Measurements from ENCODE around the gene CC2D1A. TPM values are rescaled to one million over a fixed set of nuclear protein-coding genes. Genes with fewer than 3 reads are reported as not detected.
"Not testable (repeated sequence)": the region's sequence is repeated elsewhere in the genome, so short reads cannot be mapped to it uniquely, and the experiment has no call there.

CC2D1A gene
- polyA plus RNA-seq, 1 of the 3 experiments (the other 2 are of a cell fraction) = 24.2 TPM

GRCh38 chr19:13920940-13921747, 15.1 kb downstream of the CC2D1A start (continued):
- TF ChIP-seq PBX3 (IDR thresholded peaks at IDR 0.05) = no peak
- no peak for TF ChIP-seq REST (IDR thresholded peaks at IDR 0.05; ENCODE audit: low read depth, low read length)
- TF ChIP-seq TAF1 (IDR thresholded peaks at IDR 0.05; ENCODE audit: borderline replicate concordance, low read depth, low read length) = no peak
- TF ChIP-seq USF2 (IDR thresholded peaks at IDR 0.05; ENCODE audit: borderline replicate concordance, low read depth, low read length) = peak; percentile 50; the same call in 1 of the 2 replicates
- TF ChIP-seq USF1 (IDR thresholded peaks at IDR 0.05; ENCODE audit: borderline replicate concordance, low read depth) = peak; percentile 92
- no peak for TF ChIP-seq JUND (IDR thresholded peaks at IDR 0.05)
- TF ChIP-seq CHD2 (IDR thresholded peaks at IDR 0.05; ENCODE audit: low read length, partially characterized antibody) = no peak
- no peak for TF ChIP-seq TEAD4 (IDR thresholded peaks at IDR 0.05; ENCODE audit: borderline replicate concordance, insufficient read depth)
- no peak for TF ChIP-seq FOSL2 (IDR thresholded peaks at IDR 0.05; ENCODE audit: borderline replicate concordance, low read depth)
- TF ChIP-seq NRF1 (IDR thresholded peaks at IDR 0.05; ENCODE audit: low read depth, low read length) = no peak
- no peak for TF ChIP-seq CTCF (IDR thresholded peaks at IDR 0.05)
- TF ChIP-seq ELF1 (IDR thresholded peaks at IDR 0.05) = no peak
- no peak for TF ChIP-seq RCOR1 (IDR thresholded peaks at IDR 0.05; ENCODE audit: low read length)
- peak; percentile 75; the same call in 1 of the 2 replicates for TF ChIP-seq YY1 (IDR thresholded peaks at IDR 0.05; ENCODE audit: low read depth)

GRCh38 chr19:13922118-13922517, 16.1 kb downstream of the CC2D1A start:
- not testable (repeated sequence) for H4K20me1 ChIP-seq (ENCODE audit: insufficient read depth); H3K79me2 ChIP-seq (ENCODE audit: insufficient read depth); H3K4me2 ChIP-seq; DNase-seq; H3K4me1 ChIP-seq (ENCODE audit: control insufficient read depth in 1 of 2, insufficient read depth in 2 of 2, low read depth in 1 of 2, low read length in 1 of 2); H3K9me2 ChIP-seq; H3K9ac ChIP-seq; H3K27me3 ChIP-seq (ENCODE audit: insufficient read depth); H3K27ac ChIP-seq (ENCODE audit: low read depth in 2 of 2, low read length in 1 of 2); H2AFZ ChIP-seq (ENCODE audit: low read depth); H3K9me3 ChIP-seq; H3F3A ChIP-seq (replicated peaks; ENCODE audit: insufficient read depth); H3K4me3 ChIP-seq (ENCODE audit: low read depth in 2 of 2, low read length in 1 of 2)
- peaks cover 13 to 16% of the 10 kb centered on the region in 2 experiments for H3K36me3 ChIP-seq (replicated peaks in 1 of 2; ENCODE audit: control insufficient read depth in 1 of 2, insufficient read depth in 2 of 2, low read length in 1 of 2)
- CTCF ChIA-PET = interaction anchor here (0.6 to 1.0 kb wide), 2 partner anchors 13 to 126 kb away, joined by 3 read pairs; no protein-coding TSS in a partner anchor
- 98% methylated on average over 6 of the region's 6 CpGs for WGBS (ENCODE audit: low lambda C conversion rate)
- POLR2A ChIA-PET = interaction anchor here (1.0 to 1.5 kb wide), 2 partner anchors 10 to 11 kb away, joined by 3 to 4 read pairs; no protein-coding TSS in a partner anchor
